ENCODE measurements around the gene ARHGAP26. TPM values are rescaled to one million over a fixed set of nuclear protein-coding genes. Genes with fewer than 3 reads are reported as not detected.
"Not testable (repeated sequence)": the region's sequence is repeated elsewhere in the genome, so short reads cannot be mapped to it uniquely, and the experiment has no call there.

Gene ARHGAP26
- total and polyA plus RNA-seq, 2 donors (not counting 3 experiments of a cell fraction or from before 2014, with no cell fraction given): 3.1 to 16.2 TPM

GRCh38 chr5:142994218-142994617 lies 224.0 kb downstream of the ARHGAP26 start:
- ChIA-PET CTCF (interaction anchor here (0.9 kb wide), 1 partner anchor 29 kb away, joined by 3 read pairs; no protein-coding TSS in a partner anchor), POLR2A (no interaction called here)
- Histone ChIP-seq H3K36me3 (ENCODE audit: control insufficient read depth in 2 of 2, extremely low read depth in 1 of 2, insufficient read depth in 2 of 2, low read length in 2 of 2) (no peaks in the 10 kb centered on the region), H3K79me2 (ENCODE audit: control insufficient read depth, insufficient read depth, low read length) (no peaks in the 10 kb centered on the region), H3K4me3 (replicated peaks in 1 of 3; ENCODE audit: insufficient read depth in 1 of 3, low read depth in 1 of 3, low read length in 3 of 3) (no peak overlapping the region), H3K27me3 (ENCODE audit: control insufficient read depth in 2 of 2, insufficient read depth in 2 of 2, low read length in 2 of 2) (no peaks in the 10 kb centered on the region), H3K4me1 (ENCODE audit: control insufficient read depth, extremely low read depth, insufficient read depth, low read length) (no peaks in the 10 kb centered on the region), H2AFZ (ENCODE audit: low read depth, low read length) (no peak overlapping the region), H3K9ac (replicated peaks; ENCODE audit: extremely low read depth, insufficient read depth, low read length) (no peak overlapping the region), H4K20me1 (replicated peaks; ENCODE audit: control insufficient read depth, extremely low read depth, insufficient read depth, low read length) (no peaks in the 10 kb centered on the region), H3K27ac (ENCODE audit: insufficient read depth, low read depth, low read length) (no peak overlapping the region), H3K9me3 (replicated peaks; ENCODE audit: control insufficient read depth, insufficient read depth, low read length) (no peaks in the 10 kb centered on the region), H3K9me1 (replicated peaks; ENCODE audit: control insufficient read depth, extremely low read depth, insufficient read depth, low read length) (no peaks in the 10 kb centered on the region), H3K4me2 (ENCODE audit: insufficient read depth, low read length) (no peak overlapping the region)
- FAIRE-seq (no peak), DNase-seq (ENCODE audit: low read depth, low spot score) (no peak)
- dilution Hi-C loops (cut with MboI; ENCODE audit: extremely low pct_ligation_motif_present, low sequenced_read_pairs): no loop called here
- no TSS peak for BruUV-seq (replicated peaks)
- intact Hi-C loops (cut with micrococcal nuclease): no loop called here
- TF ChIP-seq POLR2A (IDR thresholded peaks at IDR 0.05; ENCODE audit: low read depth, low read length): no peak
- no peak for TF ChIP-seq MAX (IDR thresholded peaks at IDR 0.05; ENCODE audit: insufficient read depth, insufficient read length)
- no peak for TF ChIP-seq CTCF (IDR thresholded peaks at IDR 0.05; ENCODE audit: extremely low read depth in 1 of 2, insufficient read depth in 1 of 2, low read depth in 1 of 2, low read length in 2 of 2)
- no peak for TF ChIP-seq GATA2 (IDR thresholded peaks at IDR 0.05; ENCODE audit: insufficient read depth, insufficient read length, low read depth, low read length)
- TF ChIP-seq EZH2 (IDR thresholded peaks at IDR 0.05; ENCODE audit: borderline replicate concordance, low read depth, low read length, severe bottlenecking): no peak
- TF ChIP-seq JUN (IDR thresholded peaks at IDR 0.05; ENCODE audit: borderline replicate concordance, insufficient read depth, insufficient read length, low read depth): no peak
- no peak for TF ChIP-seq MYC (IDR thresholded peaks at IDR 0.05; ENCODE audit: low read depth, low read length)
- TF ChIP-seq POLR2AphosphoS5 (IDR thresholded peaks at IDR 0.05; ENCODE audit: insufficient read depth, low read depth, low read length): no peak
- no peak for TF ChIP-seq FOS (IDR thresholded peaks at IDR 0.05; ENCODE audit: borderline replicate concordance, insufficient read depth, low read length)

- intact Hi-C loops (cut with micrococcal nuclease); POLR2A ChIA-PET; FAIRE-seq; H3K9me3 ChIP-seq (replicated peaks; ENCODE audit: control insufficient read depth, insufficient read depth, low read length); H4K20me1 ChIP-seq (replicated peaks; ENCODE audit: control insufficient read depth, extremely low read depth, insufficient read depth, low read length); H3K36me3 ChIP-seq (ENCODE audit: control insufficient read depth in 2 of 2, extremely low read depth in 1 of 2, insufficient read depth in 2 of 2, low read length in 2 of 2); H2AFZ ChIP-seq (ENCODE audit: low read depth, low read length); H3K9me1 ChIP-seq (replicated peaks; ENCODE audit: control insufficient read depth, extremely low read depth, insufficient read depth, low read length); H3K4me3 ChIP-seq (replicated peaks in 1 of 3; ENCODE audit: insufficient read depth in 1 of 3, low read depth in 1 of 3, low read length in 3 of 3); dilution Hi-C loops (cut with MboI; ENCODE audit: extremely low pct_ligation_motif_present, low sequenced_read_pairs); H3K79me2 ChIP-seq (ENCODE audit: control insufficient read depth, insufficient read depth, low read length); H3K4me2 ChIP-seq (ENCODE audit: insufficient read depth, low read length); H3K9ac ChIP-seq (replicated peaks; ENCODE audit: extremely low read depth, insufficient read depth, low read length); BruUV-seq (replicated peaks); H3K27ac ChIP-seq (ENCODE audit: insufficient read depth, low read depth, low read length); H3K4me1 ChIP-seq (ENCODE audit: control insufficient read depth, extremely low read depth, insufficient read depth, low read length); H3K27me3 ChIP-seq (ENCODE audit: control insufficient read depth in 2 of 2, insufficient read depth in 2 of 2, low read length in 2 of 2); DNase-seq (ENCODE audit: low read depth, low spot score): not testable (repeated sequence)
- CTCF ChIA-PET: interaction anchor here (1.0 kb wide), 1 partner anchor 11 kb away, joined by 4 read pairs; no protein-coding TSS in a partner anchor
Measured at GRCh38 chr5:142995621-142996020, 225.4 kb downstream of the ARHGAP26 start.
